HepG2 (cell line): ENCODE results near the gene MAN2B2. TPM values are rescaled to one million over a fixed set of nuclear protein-coding genes. Genes with fewer than 3 reads are reported as not detected.

Source experiments
- ATAC-seq: fragments of 200-7000 bp; cut with Tn5 transposase; 3 replicates; pipeline ENCODE4 v1.9.1; 2020; ENCODE audit warnings: mild to moderate bottlenecking, moderate library complexity
- BruUV-seq: library from RNA; stranded (reverse); fragments of 400-500 nt; replicated peaks from 2 replicates; lab custom pipeline; 2021; lab: Mats Ljungman, UMichigan
- CTCF ChIA-PET: fragments of 300-600 bp; formaldehyde crosslinking; extraction: SDS; loops from one replicate; lab custom pipeline; 2021; ENCODE audit warnings: low total read pairs, inconsistent platforms, low intra/inter-chr PET ratio; lab: Yijun Ruan, JAX
- POLR2A ChIA-PET: fragments of 350-600 bp; sonication (Branson Sonifier 250); formaldehyde crosslinking; loops from one replicate; lab custom pipeline; 2020; ENCODE audit warnings: antibody characterized with exemption, inconsistent platforms; lab: Yijun Ruan, JAX
- DNase-seq: peaks from one replicate; pipeline ENCODE4 v3.0.0-alpha.2; 2015; ENCODE audit warnings: low spot score
- FAIRE-seq: peaks from 3 replicates; lab custom pipeline; 2011; peaks lifted over from hg19 to GRCh38; lab: Jason Lieb, UNC
- H2AFZ ChIP-seq: one replicate; pipeline ENCODE4 v1.6.1; 2011; ENCODE audit warnings: low read length, inconsistent platforms
- H3K27ac ChIP-seq: fragments of 300-600 bp; 3 replicates; pipeline ENCODE4 v1.8.0; 2011; ENCODE audit warnings: mixed run types, mild to moderate bottlenecking, mixed read lengths, low read length, inconsistent platforms; ENCODE audit not compliant: insufficient read depth; ENCODE audit errors: extremely low read length
- H3K27me3 ChIP-seq, 2 experiments: fragments of 200-600 bp in 1 of 2; 2 replicates in 1 of 2; 3 replicates in 1 of 2; pipeline versions ENCODE4 v1.6.0 to v1.8.0; 2011; ENCODE audit warnings: low read length in 2 of 2, mild to moderate bottlenecking in 2 of 2, moderate library complexity in 2 of 2, inconsistent platforms in 1 of 2; ENCODE audit not compliant: insufficient read depth in 2 of 2, control insufficient read depth in 1 of 2
- H3K36me3 ChIP-seq, 2 experiments: fragments of 200-600 bp in 1 of 2; replicated peaks in 1 of 2; 2 replicates in 1 of 2; 3 replicates in 1 of 2; pipeline versions ENCODE4 v1.5.1 to v1.8.0; 2011; ENCODE audit warnings: low read length in 2 of 2, inconsistent platforms in 1 of 2; ENCODE audit not compliant: insufficient read depth in 2 of 2, control insufficient read depth in 1 of 2
- H3K4me1 ChIP-seq: 2 replicates; pipeline ENCODE4 v1.5.1; 2012; ENCODE audit warnings: low read length, inconsistent platforms; ENCODE audit not compliant: insufficient read depth
- H3K4me2 ChIP-seq: 2 replicates; pipeline ENCODE4 v1.6.0; 2011; ENCODE audit warnings: low read depth, low read length, inconsistent platforms
- H3K4me3 ChIP-seq, 3 experiments: fragments of 200-600 bp in 1 of 3; sonication (generic), shearing (Covaris generic) in 1 of 3; replicated peaks in 1 of 3; 2 replicates each; pipeline ENCODE4 v1.5.1; 2011 to 2016; ENCODE audit warnings: low read length in 3 of 3, inconsistent platforms in 2 of 3, low read depth in 2 of 3, mild to moderate bottlenecking in 2 of 3, control low read depth in 1 of 3, mixed read lengths in 1 of 3; ENCODE audit not compliant: insufficient read depth in 1 of 3
- H3K79me2 ChIP-seq: one replicate; pipeline ENCODE4 v1.6.1; 2011; ENCODE audit warnings: low read length, inconsistent platforms; ENCODE audit not compliant: insufficient read depth
- H3K9ac ChIP-seq: 2 replicates; pipeline ENCODE4 v1.6.0; 2011; ENCODE audit warnings: mild to moderate bottlenecking, low read depth, low read length, inconsistent platforms; ENCODE audit not compliant: insufficient read depth
- H3K9me3 ChIP-seq: 2 replicates; pipeline ENCODE4 v1.5.1; 2012; ENCODE audit warnings: mild to moderate bottlenecking, low read length
- H4K20me1 ChIP-seq: 2 replicates; pipeline ENCODE4 v1.6.0; 2011; ENCODE audit warnings: inconsistent platforms, mild to moderate bottlenecking, low read length, moderate library complexity; ENCODE audit not compliant: insufficient read depth
- BRF2 ChIP-seq: sonication (generic); formaldehyde crosslinking; IDR thresholded peaks from 2 replicates; pipeline ENCODE4 v1.8.1; 2022; ENCODE audit warnings: mild to moderate bottlenecking, missing genetic modification reagents
- KDM2A ChIP-seq: sonication (generic); formaldehyde crosslinking; IDR thresholded peaks from 2 replicates; pipeline ENCODE4 v1.4.0; 2020; ENCODE audit warnings: low read depth, missing genetic modification reagents, borderline replicate concordance
- MBD4 ChIP-seq: IDR thresholded peaks from 2 replicates; pipeline ENCODE4 v1.6.1; 2012; ENCODE audit warnings: low read length, inconsistent platforms, borderline replicate concordance
- NR2C2 ChIP-seq: sonication (generic); formaldehyde crosslinking; IDR thresholded peaks from 2 replicates; pipeline ENCODE4 v1.4.0; 2020; ENCODE audit warnings: missing genetic modification reagents, mild to moderate bottlenecking, moderate library complexity, borderline replicate concordance
- PHF20 ChIP-seq: sonication (generic); formaldehyde crosslinking; IDR thresholded peaks from 2 replicates; pipeline ENCODE4 v1.5.0; 2020; ENCODE audit warnings: mild to moderate bottlenecking, missing genetic modification reagents
- PITX1 ChIP-seq: sonication (generic); formaldehyde crosslinking; IDR thresholded peaks from 2 replicates; pipeline ENCODE4 v1.5.1; 2020; ENCODE audit warnings: mild to moderate bottlenecking, missing genetic modification reagents
- SMC3 ChIP-seq: IDR thresholded peaks from 2 replicates; pipeline ENCODE4 v1.6.1; 2011; ENCODE audit warnings: low read length, improper control_type of control experiment
- ZFP36L2 ChIP-seq: sonication (generic); formaldehyde crosslinking; IDR thresholded peaks from 2 replicates; pipeline ENCODE4 v1.4.0; 2020; ENCODE audit warnings: missing genetic modification reagents
- ZNF468 ChIP-seq: sonication (generic); formaldehyde crosslinking; IDR thresholded peaks from 2 replicates; pipeline ENCODE4 v1.8.0; 2022; ENCODE audit warnings: mild to moderate bottlenecking, moderate library complexity, missing genetic modification reagents
- ZZZ3 ChIP-seq: sonication (generic); formaldehyde crosslinking; IDR thresholded peaks from 2 replicates; pipeline ENCODE4 v1.4.0; 2020; ENCODE audit warnings: missing genetic modification reagents, mild to moderate bottlenecking, borderline replicate concordance
- WGBS: methylation state at CpG from one replicate; pipeline ENCODE4 v1.1.6; 2017; ENCODE audit warnings: low lambda C conversion rate; 5-methylcytosine and 5-hydroxymethylcytosine counted together
- in situ Hi-C: cut with HindIII; loops from 2 replicates; pipeline ENCODE4 v1.10.0; 2017; ENCODE audit warnings: low pct_unique_long_range_greater_than_20kb; ENCODE audit not compliant: extremely low pct_ligation_motif_present
- intact Hi-C: fragments of 100-400 bp; cut with micrococcal nuclease; formaldehyde crosslinking; loops from one replicate; pipeline ENCODE4 v1.10.0; 2022; ENCODE audit not compliant: unreplicated experiment
- polyA plus RNA-seq, 8 experiments: library from polyadenylated mRNA; depleted of rRNA in 3 of 8; stranded (reverse) in 7 of 8; unstranded in 1 of 8; fragments of >200 nt; fragmentation: Illumina TruSeq in 4 of 8; extraction: Trizol in 4 of 8; gene quantifications; 2 replicates each; pipeline versions ENCODE4 v1.2.1 to v1.2.3, GENCODE V29; 2011 to 2016; ENCODE audit warnings: low read depth in 4 of 8, missing spikeins in 1 of 8, mixed read lengths in 1 of 8; ENCODE audit not compliant: insufficient read depth in 1 of 8
- total RNA-seq, 5 experiments: library from RNA; depleted of rRNA; stranded (reverse); fragments of >200 nt; fragmentation: Illumina TruSeq; extraction: Trizol; gene quantifications; 2 replicates each; pipeline ENCODE4 v1.2.3, GENCODE V29; 2016; ENCODE audit warnings: low read depth in 1 of 5
- TF ChIP-seq, protein P1 (sequence below): sonication (generic); formaldehyde crosslinking; IDR thresholded peaks from 2 replicates; pipeline ENCODE4 v1.8.0; 2022; ENCODE audit warnings: missing genetic modification reagents, mild to moderate bottlenecking, moderate library complexity, borderline replicate concordance
- TF ChIP-seq, protein P2 (sequence below): sonication (generic); formaldehyde crosslinking; IDR thresholded peaks from 2 replicates; pipeline ENCODE4 v1.5.0; 2020; ENCODE audit warnings: mild to moderate bottlenecking, missing genetic modification reagents, borderline replicate concordance
- TF ChIP-seq, protein P3 (sequence below): sonication (generic); formaldehyde crosslinking; IDR thresholded peaks from 2 replicates; pipeline ENCODE4 v1.4.0; 2020; ENCODE audit warnings: mild to moderate bottlenecking, missing genetic modification reagents

MAN2B2 gene
- total and polyA plus RNA-seq, 2 of the 13 experiments (the other 11 are each of a cell fraction or from before 2014, with no cell fraction given) = 4.8 to 5.4 TPM

DNA sequence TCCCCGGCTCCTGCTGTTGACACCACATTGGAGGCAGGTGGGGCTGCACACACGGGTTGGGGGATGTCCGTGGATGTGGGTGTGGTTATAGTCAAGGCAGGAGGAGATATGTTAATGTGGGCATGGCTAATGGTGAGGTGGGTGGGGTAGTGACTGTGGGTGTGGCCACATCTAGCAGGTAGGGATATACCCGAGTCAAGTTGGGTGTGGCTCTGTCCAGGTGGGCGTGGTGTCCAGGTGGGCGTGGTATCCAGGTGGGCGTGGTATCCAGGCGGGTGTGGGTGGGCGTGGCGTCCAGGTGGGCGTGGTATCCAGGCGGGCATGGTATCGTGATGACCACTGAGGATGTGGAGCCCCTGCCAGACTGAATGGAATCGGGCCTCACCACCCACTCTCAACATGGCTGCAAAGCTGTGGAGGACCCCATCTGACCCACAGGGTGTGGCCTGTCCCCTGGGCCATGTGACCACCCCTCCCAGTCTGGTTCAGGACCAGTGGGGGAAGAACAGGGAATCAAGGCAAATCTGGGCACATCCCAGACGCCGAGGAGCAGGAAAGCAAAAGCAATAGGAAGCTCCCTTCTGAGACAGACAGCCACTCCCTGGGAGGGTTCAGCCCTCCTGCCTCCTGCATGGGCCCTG, 21.0 kb downstream of the MAN2B2 start (continued):
- TF ChIP-seq, protein P1, sequence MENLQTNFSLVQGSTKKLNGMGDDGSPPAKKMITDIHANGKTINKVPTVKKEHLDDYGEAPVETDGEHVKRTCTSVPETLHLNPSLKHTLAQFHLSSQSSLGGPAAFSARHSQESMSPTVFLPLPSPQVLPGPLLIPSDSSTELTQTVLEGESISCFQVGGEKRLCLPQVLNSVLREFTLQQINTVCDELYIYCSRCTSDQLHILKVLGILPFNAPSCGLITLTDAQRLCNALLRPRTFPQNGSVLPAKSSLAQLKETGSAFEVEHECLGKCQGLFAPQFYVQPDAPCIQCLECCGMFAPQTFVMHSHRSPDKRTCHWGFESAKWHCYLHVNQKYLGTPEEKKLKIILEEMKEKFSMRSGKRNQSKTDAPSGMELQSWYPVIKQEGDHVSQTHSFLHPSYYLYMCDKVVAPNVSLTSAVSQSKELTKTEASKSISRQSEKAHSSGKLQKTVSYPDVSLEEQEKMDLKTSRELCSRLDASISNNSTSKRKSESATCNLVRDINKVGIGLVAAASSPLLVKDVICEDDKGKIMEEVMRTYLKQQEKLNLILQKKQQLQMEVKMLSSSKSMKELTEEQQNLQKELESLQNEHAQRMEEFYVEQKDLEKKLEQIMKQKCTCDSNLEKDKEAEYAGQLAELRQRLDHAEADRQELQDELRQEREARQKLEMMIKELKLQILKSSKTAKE = no peak
- TF ChIP-seq MBD4 (no peak), NR2C2 (CRISPR knock-in tag) (no peak), ZZZ3 (no peak), SMC3 (no peak), ZNF468 (CRISPR knock-in tag) (no peak)
- TF ChIP-seq, all 625 proteins: peak for 0

DNA sequence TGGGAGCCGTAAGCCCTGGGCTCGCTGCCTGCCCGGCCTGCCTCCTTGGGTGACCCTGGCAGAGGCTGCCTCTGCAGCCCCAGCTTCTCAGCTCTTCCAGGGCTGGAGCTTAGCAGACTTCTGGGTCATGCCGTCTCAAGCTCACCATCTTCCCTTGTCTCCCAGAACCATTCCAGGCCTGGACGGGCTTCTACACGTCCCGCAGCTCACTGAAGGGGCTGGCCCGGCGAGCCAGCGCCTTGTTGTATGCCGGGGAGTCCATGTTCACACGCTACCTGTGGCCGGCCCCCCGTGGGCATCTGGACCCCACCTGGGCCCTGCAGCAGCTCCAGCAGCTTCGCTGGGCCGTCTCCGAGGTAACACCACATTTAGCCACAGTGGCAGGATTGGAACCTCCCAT, 22.0 kb downstream of the MAN2B2 start:
- no peak overlapping the region for H2AFZ ChIP-seq
- WGBS = 88% methylated on average over 11 of the region's 17 CpGs
- H3K27ac ChIP-seq = no peak overlapping the region
- ChIA-PET POLR2A (no interaction called here), CTCF (no interaction called here)
- H3K4me3 ChIP-seq = no peak overlapping the region
- no peaks in the 10 kb centered on the region for H3K79me2 ChIP-seq
- no TSS peak for BruUV-seq
- ATAC-seq = no peak
- no peaks in the 10 kb centered on the region for H3K27me3 ChIP-seq
- H3K4me1 ChIP-seq = peaks cover 13% of the 10 kb centered on the region
- H3K9me3 ChIP-seq = no peaks in the 10 kb centered on the region
- DNase-seq = no peak
- intact Hi-C loops = no loop called here
- in situ Hi-C loops = no loop called here
- no peak overlapping the region for H3K9ac ChIP-seq
- FAIRE-seq = no peak
- TF ChIP-seq ZFP36L2 (CRISPR knock-in tag) (no peak), PITX1 (CRISPR knock-in tag) (no peak), PHF20 (no peak), KDM2A (CRISPR knock-in tag) (no peak), BRF2 (CRISPR knock-in tag) (no peak)
- TF ChIP-seq, protein P2, sequence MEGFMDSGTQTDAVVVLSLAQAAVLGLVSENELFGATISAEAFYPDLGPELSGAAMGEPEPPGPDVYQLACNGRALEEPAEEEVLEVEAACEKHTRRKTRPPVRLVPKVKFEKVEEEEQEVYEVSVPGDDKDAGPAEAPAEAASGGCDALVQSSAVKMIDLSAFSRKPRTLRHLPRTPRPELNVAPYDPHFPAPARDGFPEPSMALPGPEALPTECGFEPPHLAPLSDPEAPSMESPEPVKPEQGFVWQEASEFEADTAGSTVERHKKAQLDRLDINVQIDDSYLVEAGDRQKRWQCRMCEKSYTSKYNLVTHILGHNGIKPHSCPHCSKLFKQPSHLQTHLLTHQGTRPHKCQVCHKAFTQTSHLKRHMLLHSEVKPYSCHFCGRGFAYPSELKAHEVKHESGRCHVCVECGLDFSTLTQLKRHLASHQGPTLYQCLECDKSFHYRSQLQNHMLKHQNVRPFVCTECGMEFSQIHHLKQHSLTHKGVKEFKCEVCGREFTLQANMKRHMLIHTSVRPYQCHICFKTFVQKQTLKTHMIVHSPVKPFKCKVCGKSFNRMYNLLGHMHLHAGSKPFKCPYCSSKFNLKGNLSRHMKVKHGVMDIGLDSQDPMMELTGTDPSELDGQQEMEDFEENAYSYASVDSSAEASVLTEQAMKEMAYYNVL (CRISPR knock-in tag) = no peak
- TF ChIP-seq, protein P3, sequence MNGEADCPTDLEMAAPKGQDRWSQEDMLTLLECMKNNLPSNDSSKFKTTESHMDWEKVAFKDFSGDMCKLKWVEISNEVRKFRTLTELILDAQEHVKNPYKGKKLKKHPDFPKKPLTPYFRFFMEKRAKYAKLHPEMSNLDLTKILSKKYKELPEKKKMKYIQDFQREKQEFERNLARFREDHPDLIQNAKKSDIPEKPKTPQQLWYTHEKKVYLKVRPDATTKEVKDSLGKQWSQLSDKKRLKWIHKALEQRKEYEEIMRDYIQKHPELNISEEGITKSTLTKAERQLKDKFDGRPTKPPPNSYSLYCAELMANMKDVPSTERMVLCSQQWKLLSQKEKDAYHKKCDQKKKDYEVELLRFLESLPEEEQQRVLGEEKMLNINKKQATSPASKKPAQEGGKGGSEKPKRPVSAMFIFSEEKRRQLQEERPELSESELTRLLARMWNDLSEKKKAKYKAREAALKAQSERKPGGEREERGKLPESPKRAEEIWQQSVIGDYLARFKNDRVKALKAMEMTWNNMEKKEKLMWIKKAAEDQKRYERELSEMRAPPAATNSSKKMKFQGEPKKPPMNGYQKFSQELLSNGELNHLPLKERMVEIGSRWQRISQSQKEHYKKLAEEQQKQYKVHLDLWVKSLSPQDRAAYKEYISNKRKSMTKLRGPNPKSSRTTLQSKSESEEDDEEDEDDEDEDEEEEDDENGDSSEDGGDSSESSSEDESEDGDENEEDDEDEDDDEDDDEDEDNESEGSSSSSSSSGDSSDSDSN (CRISPR knock-in tag) = no peak
- TF ChIP-seq, all 625 proteins: peak for 0
- Histone ChIP-seq H3K36me3 (no peaks in the 10 kb centered on the region; a peak in 1 of 5 replicates), H4K20me1 (no peaks in the 10 kb centered on the region), H3K4me2 (no peak overlapping the region)
